ENCODE measurements around the gene SOX1. TPM values are rescaled to one million over a fixed set of nuclear protein-coding genes. Genes with fewer than 3 reads are reported as not detected.

The SOX1 gene
- total and polyA plus RNA-seq, 9 of the 15 experiments (the other 6 are each of a cell fraction or from before 2014, with no cell fraction given) = not detected

- Histone ChIP-seq H2AFZ (ENCODE audit: low read depth, low read length) (no peak overlapping the region), H3K9me3 (replicated peaks; ENCODE audit: control insufficient read depth, insufficient read depth, low read depth, low read length) (no peaks in the 10 kb centered on the region), H3K27me3 (ENCODE audit: control insufficient read depth in 2 of 2, insufficient read depth in 2 of 2, low read length in 2 of 2) (peaks cover 2 to 50% of the 10 kb centered on the region in 2 experiments; a peak in 3 of 5 replicates), H3K9ac (ENCODE audit: insufficient read depth in 1 of 2, low read depth in 2 of 2, low read length in 2 of 2) (no peak overlapping the region), H3K4me3 (no peak overlapping the region), H3K27ac (ENCODE audit: extremely low read depth, low read depth, low read length) (no peak overlapping the region), H3K4me1 (replicated peaks in 1 of 2; ENCODE audit: control insufficient read depth in 2 of 2, insufficient read depth in 2 of 2, low read length in 2 of 2) (peaks cover 0 to 9% of the 10 kb centered on the region in 2 experiments; a peak in 2 of 5 replicates), H3K36me3 (ENCODE audit: control insufficient read depth, insufficient read depth, low read length) (no peaks in the 10 kb centered on the region), H3K9me1 (ENCODE audit: control insufficient read depth, insufficient read depth, low read length) (no peaks in the 10 kb centered on the region), H4K20me1 (replicated peaks; ENCODE audit: control insufficient read depth, insufficient read depth, low read length) (no peaks in the 10 kb centered on the region), H3K4me2 (ENCODE audit: insufficient read depth, low read length) (no peak overlapping the region), H3K79me2 (ENCODE audit: control insufficient read depth, insufficient read depth, low read length) (no peaks in the 10 kb centered on the region)
- no peak for DNase-seq (ENCODE audit: extremely low read depth in 1 of 4, low spot score in 3 of 4)
- ChIA-PET POLR2A (interaction anchor here (0.7 kb wide), 1 partner anchor 13 kb away, joined by 3 read pairs; no protein-coding TSS in a partner anchor), CTCF (ENCODE audit: low intra/inter-chr PET ratio) (no interaction called here)
- in situ Hi-C loops (cut with MboI) = no loop called here
- intact Hi-C loops (cut with micrococcal nuclease) = loop anchor here (10.0 kb wide), 1 partner anchor 273 kb away; no protein-coding TSS in a partner anchor
- 9% methylated on average over 23 of the region's 25 CpGs for WGBS (ENCODE audit: insufficient coverage, low coverage, missing lambda C conversion rate)
- no peak for TF ChIP-seq PTTG1 (tag; IDR thresholded peaks at IDR 0.05; ENCODE audit: low read depth)
- no peak for TF ChIP-seq ZNF785 (CRISPR knock-in tag; IDR thresholded peaks at IDR 0.05)
- TF ChIP-seq HNRNPK (IDR thresholded peaks at IDR 0.05; ENCODE audit: low read depth, low read length, poor library complexity, severe bottlenecking) = no peak
- TF ChIP-seq RFX7 (CRISPR knock-in tag; IDR thresholded peaks at IDR 0.05) = no peak
- TF ChIP-seq, protein P1, sequence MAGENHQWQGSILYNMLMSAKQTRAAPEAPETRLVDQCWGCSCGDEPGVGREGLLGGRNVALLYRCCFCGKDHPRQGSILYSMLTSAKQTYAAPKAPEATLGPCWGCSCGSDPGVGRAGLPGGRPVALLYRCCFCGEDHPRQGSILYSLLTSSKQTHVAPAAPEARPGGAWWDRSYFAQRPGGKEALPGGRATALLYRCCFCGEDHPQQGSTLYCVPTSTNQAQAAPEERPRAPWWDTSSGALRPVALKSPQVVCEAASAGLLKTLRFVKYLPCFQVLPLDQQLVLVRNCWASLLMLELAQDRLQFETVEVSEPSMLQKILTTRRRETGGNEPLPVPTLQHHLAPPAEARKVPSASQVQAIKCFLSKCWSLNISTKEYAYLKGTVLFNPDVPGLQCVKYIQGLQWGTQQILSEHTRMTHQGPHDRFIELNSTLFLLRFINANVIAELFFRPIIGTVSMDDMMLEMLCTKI (IDR thresholded peaks at IDR 0.05; ENCODE audit: partially characterized antibody) = no peak
- TF ChIP-seq KAT7 (CRISPR knock-in tag; IDR thresholded peaks at IDR 0.05; ENCODE audit: borderline replicate concordance) = no peak
- TF ChIP-seq DIDO1 (tag; IDR thresholded peaks at IDR 0.05; ENCODE audit: low read depth) = no peak
- no peak for TF ChIP-seq ZNF3 (CRISPR knock-in tag; IDR thresholded peaks at IDR 0.05)
- TF ChIP-seq MCM7 (IDR thresholded peaks at IDR 0.05) = no peak
- no peak for TF ChIP-seq ZBTB2 (IDR thresholded peaks at IDR 0.05)
- TF ChIP-seq BCLAF1 (IDR thresholded peaks at IDR 0.05; ENCODE audit: borderline replicate concordance in 1 of 2, control insufficient read depth in 1 of 2, low read depth in 2 of 2, low read length in 1 of 2) = no peak
- ATAC-seq = no peak
- BruUV-seq (replicated peaks) = no TSS peak
- no peak for FAIRE-seq
Measured at GRCh38 chr13:112062072-112062567, 4.8 kb upstream of the SOX1 start.

All from K562 (cell line).